GM21786 (cell line): Measurements from ENCODE around the gene SPTSSA.

ENCODE experiments used
- ATAC-seq: cut with Tn5 transposase; IDR thresholded peaks from one replicate; pipeline ENCODE4 v1.9.1; 2021; ENCODE audit not compliant: unreplicated experiment

SPTSSA gene

GRCh38 chr14:34472706-34473279, 10.8 kb upstream of the SPTSSA start:
- ATAC-seq = no peak

GRCh38 chr14:34470319-34470718, 8.3 kb upstream of the SPTSSA start:
- ATAC-seq = no peak

- no peak for ATAC-seq
Observed at GRCh38 chr14:34466691-34467090, 4.7 kb upstream of the SPTSSA start.

- ATAC-seq = no peak
Observed at GRCh38 chr14:34465069-34465859, 3.2 kb upstream of the SPTSSA start.

DNA sequence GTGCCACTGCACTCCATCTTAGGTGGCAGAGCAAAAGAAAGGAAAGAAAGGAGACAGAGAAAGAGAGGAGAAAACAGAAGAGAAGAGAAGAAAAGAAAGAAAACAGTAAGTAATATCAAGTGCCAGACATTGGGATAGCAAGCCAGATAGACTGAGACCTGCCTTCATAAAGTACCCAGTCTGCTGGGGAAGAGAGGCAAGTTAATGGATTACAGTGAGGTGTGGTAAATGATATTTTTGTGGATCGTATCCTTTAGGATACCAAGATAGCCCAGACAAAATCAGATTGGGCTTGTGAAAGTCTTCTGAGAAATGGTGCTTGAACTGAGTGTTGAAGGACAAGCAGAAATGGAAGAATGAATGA, 1.5 kb upstream of the SPTSSA start:
- no peak for ATAC-seq

DNA sequence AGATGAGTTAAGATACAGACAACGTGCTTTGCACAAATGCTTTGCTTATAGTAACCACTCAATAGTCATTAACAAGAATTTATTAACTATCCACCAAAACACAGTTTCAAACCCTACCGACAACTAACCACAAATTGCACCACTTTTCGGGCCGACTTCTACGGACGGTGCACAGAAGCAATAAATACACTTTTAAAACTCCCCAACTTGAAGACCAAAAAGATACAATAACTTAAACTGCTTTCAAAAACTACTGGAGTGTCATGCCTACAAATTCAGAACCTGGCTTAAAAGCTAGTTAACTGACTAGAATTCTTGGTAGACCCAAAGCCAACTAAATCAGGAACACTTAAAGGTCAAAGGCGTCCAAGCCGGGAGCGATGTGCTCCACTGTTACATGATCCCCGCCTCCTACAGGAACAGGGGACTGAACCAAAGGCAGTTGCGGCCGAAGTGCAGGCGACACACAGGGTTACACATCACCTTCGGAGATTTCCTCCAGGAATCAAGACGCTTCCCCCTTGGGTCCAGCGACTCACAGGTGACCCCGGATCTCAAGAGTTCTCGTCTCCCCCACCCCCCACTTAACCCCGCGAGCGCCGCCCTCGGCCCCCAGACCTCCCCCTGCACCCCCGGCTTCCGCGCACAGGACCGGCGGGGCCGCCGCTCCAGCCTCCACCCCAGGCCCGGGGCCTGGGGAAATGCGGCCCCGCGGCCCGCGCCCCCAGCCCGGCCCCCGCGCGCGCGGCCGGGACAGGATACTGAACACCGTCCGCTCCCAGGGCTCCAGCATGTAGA, 507 bp downstream of the SPTSSA start:
- peak; percentile 32 for ATAC-seq

- ATAC-seq = no peak
Observed at GRCh38 chr14:34460841-34461240, 1.2 kb downstream of the SPTSSA start.

DNA sequence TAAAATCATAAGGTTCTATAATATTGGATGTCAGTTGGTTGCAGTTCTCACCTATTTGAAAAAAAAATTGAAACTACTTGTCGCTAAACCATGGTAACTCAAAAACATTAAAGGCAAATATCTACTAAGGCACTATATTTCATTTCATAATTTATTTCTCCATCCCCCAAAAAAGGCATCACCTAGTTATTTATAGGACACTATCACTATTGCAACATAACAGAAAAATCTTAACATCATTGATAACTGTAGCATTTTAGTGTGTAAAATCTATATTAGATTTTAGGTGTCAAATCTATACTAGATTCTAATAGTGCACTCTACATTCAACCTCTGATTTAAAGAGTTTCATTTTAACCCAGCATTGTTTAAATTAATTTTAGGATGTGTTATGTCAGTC, 1.7 kb downstream of the SPTSSA start:
- no peak for ATAC-seq

DNA sequence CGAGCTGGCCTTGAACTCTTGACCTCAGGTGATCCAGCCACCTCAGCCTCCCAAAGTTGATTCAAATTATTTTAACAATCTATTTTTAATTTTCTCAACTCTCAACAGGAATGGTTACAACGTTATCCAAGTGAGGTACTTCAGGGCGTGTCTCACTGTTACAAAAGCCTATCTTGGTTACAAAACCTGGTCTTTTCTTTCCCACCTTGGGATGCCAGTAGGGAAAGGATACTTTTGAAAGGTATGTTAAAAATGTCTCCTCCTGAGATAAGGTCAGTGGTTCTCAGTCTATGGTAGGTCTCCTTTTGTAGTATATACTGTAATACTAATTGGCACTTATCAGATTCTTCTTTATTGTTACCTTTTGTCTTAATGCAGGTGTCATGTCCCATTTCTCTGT, 4.9 kb downstream of the SPTSSA start:
- no peak for ATAC-seq

DNA sequence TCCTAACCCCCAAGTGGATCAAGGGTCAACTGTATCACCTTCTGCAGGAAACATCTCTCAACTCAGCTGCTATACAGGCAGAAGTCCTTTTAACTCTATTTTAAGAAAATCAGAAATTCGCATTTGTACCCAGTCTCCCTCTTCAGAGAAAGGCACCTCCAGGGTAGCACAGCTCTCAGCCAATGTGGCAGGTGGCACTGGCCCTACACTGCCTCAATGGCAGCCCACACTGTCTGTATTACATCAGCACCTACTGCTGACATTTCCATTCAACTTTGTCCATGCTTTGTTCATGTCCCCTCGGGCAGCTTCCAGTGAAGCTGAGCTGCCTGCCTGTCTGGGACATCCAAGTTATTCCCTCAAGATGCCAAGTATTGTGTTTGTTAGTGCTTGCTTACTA, 8.8 kb downstream of the SPTSSA start:
- ATAC-seq = no peak

- no peak for ATAC-seq
Observed at GRCh38 chr14:34452258-34452822, 9.7 kb downstream of the SPTSSA start.

GRCh38 chr14:34450958-34451357, 11.1 kb downstream of the SPTSSA start:
- ATAC-seq = no peak

DNA sequence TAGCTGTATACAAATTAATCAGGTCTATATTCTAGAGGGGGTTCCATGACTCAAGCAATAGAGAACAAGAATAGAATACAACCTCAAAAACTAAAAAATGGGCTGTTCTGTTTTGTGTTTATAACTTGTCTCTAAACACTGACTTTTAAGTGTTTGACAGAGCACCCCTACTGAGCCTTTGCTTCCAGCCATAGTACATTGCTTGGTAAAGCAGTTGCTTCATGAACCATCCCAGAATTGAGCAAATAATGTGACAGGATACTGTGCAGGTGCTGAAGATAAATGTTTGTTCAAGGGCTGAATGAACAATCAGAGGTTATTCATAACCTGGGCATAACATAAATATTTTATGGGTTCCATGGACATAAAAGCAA, 11.5 kb downstream of the SPTSSA start:
- no peak for ATAC-seq

GRCh38 chr14:34449819-34450541, 12.1 kb downstream of the SPTSSA start:
- no peak for ATAC-seq

DNA sequence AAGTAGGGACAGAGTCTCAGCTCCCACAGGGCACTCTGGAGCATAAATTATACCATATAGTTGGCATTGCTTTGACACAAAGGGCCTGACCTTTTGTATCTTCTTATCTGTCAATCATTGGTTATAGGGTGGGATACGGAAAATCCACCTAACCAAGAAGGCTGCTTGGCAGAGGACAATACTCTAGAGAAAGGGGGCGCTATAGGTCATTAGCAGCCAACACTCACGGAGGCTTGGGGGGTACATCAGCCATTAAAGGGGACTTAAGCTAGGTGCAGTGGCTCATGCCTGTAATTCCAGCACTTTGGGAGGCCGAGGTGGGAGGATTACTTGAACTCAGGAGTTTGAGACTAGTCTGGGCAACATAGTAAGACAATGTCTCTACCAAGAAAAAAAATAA, 22.9 kb downstream of the SPTSSA start:
- ATAC-seq = no peak

GRCh38 chr14:34438438-34438837, 23.6 kb downstream of the SPTSSA start:
- ATAC-seq = no peak

DNA sequence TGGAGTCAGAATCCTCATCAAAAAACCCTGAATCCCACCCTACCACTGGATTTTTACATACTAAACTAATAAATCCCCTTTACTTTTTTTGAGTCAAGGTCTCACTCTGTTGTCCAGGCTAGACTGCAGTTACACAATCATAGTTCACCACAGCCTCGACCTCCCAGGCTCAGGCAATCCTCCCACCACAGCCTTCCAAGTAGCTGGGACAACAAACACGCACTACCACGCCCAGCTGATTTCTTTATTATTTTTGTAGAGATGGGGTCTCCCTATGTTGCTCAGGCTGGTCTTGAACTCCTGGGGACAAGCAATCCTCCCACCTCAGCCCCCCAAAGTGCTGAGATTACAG, 24.3 kb downstream of the SPTSSA start:
- ATAC-seq = no peak

DNA sequence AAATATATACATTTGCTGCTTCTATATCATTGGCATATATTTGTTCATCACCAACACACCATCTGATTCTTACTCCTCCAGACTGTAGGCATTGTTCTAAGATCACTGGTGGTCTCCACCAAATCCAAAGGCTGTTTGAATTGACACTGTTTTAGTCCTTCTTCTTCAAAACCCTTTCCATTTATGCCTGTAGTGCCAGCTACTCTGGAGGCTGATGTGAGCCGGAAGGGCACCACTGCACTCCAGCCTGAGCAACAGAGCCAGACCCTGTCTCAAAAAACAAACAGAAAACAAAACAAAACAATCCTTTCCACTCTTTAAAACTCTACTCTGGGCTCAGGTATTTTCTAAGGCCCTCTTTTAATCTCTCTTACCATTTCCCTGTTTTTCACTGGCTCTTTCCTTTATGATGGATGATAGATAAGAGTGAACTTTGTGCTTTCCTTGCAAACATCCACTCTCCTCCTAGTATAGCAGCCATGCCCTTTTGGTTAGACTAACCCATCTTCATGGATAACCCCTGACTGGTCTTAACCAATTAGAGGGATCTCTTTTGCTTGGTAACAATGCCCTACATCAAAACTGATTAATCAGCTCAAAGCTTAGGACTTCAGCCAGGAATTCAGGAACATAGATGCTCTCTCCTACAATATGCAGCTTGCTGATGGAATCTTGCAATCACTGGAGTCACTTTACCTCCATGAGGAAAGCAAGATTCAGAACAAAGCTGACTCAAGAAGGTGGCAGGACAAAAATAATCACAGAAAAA, 24.9 kb downstream of the SPTSSA start:
- ATAC-seq = no peak

DNA sequence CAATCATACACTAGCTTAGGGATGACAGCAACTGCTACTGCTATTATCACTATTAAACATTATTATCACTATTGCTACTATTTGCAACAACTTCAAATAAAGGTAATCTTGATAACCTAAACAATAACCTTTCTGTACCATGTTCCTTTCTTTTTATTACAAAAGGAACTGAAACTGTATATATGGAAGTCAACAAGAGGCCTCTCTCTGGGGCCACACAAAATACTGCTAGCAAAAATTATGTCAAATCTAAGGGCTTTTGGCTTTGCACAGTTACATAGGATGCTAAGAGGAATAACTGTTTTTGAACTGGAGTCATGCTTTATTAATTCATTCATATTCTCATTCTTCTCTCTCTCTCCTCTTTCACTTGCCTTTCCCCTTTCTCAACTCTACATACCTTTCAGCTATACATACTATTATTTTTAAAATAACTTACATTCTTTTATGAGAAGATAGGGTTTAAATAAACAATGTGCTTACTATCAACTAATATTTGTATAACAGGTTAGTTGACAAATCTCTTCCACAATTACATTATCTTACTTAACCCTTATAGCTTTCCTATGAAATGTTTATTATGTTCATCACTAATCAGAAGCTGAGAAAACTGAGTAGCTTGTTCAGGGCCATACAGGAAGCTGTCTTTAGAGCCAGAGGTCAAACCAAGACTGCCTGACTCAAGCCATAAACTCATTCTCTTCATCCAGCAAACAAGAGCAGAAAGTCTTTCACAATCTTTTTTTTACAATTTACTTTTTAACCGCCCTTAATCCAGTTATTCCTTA, 25.7 kb downstream of the SPTSSA start:
- no peak for ATAC-seq

GRCh38 chr14:34433957-34434356, 28.1 kb downstream of the SPTSSA start:
- no peak for ATAC-seq
